CD4-positive, alpha-beta T cell treated with Interleukin-1 beta for 1 hour (primary cell): Measurements from ENCODE around the gene GSTP1.
A peak's percentile ranks its signal among the peaks of the same experiment; 100 is the strongest.
"Not testable (repeated sequence)": the region's sequence is repeated elsewhere in the genome, so short reads cannot be mapped to it uniquely, and the experiment has no call there.

ENCODE experiments used
- DNase-seq, 2 donors: peaks; one replicate each; pipeline ENCODE4 v3.0.0-alpha.2; 2020 to 2022

GSTP1 gene

DNA sequence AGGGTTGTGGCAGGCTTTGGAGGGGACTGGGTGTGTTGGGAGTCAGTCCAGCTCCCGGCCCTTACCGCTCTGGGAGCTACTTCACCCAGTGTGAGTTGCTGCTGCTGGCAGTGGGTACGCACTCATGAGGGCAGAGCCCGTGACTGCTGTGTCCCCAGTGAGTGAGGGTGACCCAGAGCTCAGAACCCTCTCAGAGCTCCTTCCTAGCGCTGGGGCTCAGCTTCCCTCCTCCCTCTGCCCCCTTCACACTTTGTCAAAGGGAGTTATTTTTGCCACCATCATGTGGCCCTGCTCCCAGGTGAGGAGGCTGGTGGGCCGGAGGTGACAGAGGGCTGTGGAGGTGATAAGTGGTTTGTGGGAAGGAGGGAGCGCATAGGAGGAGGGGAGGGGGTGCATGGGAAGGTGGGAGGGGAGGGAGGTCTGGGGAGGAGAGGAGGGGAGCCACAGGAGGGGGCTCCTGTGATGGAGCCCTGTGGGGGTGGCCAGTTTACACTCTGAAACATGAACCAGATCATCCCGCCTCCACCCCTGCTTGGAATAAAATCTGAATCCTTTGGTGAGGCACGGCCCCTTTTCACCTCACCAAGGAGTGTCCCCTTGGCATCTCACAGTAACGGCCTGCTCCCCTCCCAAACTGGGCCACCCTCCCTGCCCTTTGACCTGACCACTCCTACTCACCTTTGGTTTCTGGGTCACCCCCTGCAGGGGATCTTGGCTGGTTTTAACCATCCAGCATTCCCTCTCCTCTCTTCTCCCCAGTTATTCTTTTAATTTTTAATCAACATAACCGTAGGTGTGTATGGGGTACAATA, 33.0 kb downstream of the GSTP1 start:
- no peak for DNase-seq

DNA sequence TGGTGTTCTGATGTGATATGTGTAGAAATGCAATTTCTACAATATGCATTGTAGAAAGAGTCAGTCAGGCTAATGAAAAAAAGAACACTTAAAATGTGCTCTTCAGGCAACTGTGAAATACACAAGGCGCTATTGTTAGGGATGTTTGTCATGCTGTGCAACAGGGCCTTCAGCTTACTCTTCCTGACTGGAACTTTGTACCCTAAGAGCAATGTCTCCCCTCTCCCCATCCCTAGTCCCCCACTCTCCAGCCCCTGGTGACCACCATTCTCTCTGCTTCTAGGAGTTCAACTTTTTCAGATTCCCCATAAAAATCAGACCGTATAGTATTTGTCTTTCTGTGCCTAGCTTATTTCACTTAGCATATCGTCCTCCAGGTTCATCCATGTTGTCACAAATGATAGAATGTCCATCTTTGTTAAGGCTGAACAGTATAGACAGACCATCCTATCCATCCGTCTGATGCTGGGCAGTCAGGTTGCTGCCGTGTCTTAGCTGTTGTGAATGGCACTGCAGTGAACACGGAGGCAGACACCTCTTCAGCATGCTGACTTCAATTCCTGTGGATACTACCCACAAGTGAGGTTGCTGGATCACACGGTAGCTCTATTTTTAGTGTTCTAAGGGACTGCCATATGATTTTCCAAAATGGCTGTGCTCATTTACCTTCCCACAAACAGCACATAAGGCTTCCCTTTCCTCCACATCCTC, 33.8 kb downstream of the GSTP1 start:
- no peak for DNase-seq

DNA sequence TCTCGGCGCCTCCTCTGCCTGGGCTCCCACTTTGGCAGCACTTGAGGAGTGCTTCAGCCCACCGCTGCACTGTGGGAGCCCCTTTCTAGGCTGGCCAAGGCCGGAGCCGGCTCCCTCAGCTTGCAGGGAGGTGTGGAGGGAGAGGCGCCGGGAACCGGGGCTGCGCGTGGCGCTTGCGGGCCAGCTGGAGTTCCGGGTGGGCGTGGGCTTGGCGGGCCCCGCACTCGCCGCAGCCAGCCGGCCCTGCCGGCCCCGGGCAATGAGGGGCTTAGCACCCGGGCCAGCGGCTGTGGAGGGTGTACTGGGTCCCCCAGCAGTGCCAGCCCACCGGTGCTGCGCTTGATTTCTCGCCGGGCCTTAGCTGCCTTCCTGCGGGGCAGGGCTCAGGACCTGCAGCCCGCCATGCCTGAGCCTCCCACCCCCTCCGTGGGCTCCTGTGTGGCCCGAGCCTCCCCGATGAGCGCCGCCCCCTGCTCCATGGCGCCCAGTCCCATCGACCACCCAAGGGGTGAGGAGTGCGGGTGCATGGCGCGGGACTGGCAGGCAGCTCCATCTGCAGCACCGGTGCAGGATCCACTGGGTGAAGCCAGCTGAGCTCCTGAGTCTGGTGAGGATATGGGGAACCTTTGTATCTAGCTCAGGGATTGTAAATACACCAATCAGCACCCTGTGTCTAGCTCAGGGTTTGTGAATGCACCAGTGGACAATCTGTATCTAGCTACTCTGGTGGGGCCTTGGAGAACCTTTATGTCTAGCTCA, 35.5 kb downstream of the GSTP1 start:
- not testable (repeated sequence) for DNase-seq

DNA sequence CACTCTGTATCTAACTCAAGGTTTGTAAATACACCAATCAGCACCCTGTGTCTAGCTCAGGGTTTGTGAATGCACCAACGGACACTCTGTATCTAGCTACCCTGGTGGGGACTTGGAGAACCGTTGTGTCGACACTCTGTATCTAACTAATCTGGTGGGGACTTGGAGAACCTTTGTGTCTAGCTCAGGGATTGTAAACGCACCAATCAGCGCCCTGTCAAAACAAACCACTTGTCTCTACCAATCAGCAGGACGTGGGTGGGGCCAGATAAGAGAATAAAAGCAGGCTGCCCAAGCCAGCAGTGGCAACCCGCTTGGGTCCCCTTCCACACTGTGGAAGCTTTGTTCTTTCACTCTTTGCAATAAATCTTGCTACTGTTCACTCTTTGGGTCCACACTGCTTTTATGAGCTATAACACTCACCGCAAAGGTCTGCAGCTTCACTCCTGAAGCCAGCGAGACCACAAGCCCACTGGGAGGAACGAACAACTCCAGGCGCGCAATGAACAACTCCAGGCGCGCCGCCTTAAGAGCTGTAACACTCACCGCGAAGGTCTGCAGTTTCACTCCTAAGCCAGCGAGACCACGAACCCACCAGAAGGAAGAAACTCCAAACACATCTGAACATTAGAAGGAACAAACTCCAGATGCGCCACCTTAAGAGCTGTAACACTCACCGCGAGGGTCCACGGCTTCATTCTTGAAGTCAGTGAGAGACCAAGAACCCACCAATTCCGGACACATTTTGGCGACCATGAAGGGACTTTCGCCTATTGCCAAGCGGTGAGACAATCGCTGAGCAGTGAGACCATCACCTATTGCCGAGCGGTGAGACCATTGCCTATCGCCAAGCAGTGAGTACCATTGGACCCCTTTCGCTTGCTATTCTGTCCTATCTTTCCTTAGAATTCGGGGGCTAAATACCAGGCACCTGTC, 36.3 kb downstream of the GSTP1 start:
- not testable (repeated sequence) for DNase-seq

DNA sequence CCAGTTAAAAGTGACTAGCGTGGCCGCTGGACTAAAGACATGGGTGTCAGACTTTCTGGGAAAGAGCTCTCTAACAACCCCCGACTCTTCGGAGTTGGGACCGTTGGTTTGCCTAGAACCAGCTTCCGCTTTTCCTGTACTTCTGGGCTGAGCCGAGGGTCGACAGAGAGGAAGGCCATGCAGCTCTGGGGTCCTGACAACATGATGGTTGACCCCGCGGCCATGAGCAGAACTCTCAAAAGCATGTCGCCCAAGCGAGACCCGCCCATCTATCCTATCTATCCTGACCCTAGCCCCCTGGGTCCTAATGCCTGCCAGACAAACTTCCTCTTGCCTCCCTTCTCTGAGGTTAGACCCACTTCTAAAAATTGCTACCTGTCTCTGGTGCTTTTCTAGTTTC, 37.0 kb downstream of the GSTP1 start:
- DNase-seq = not testable (repeated sequence)

DNA sequence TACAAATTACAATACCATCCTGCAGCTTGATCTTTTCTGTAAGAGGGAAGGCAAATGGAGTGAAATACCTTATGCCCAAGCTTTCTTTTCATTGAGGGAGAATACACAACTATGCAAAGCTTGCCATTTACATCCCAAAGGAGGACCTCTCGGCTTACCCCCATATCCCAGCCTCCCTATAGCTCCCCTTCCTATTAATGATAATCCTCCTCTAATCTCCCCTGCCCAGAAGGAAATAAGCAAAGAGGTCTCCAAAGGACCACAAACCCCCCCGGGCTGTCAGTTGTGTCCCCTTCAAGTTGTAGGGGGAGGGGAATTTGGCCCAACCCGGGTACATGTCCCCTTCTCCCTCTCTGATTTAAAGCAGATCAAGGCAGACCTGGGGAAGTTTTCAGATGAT, 38.3 kb downstream of the GSTP1 start:
- DNase-seq = not testable (repeated sequence)

DNA sequence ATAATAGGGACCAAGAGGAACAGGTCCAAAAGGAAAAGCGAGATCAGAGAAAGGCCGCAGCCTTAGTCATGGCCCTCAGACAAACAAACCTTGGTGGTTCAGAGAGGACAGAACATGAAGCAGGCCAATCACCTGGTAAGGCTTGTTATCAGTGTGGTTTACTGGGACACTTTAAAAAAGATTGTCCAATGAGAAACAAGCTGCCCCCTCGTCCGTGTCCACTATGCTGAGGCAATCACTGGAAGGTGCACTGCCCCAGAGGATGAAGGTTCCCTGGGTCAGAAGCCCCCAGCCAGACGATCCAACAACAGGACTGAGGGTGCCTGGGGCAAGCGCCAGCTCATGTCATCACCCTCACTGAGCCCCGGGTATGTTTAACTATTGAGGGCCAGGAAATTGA, 39.3 kb downstream of the GSTP1 start:
- not testable (repeated sequence) for DNase-seq

DNA sequence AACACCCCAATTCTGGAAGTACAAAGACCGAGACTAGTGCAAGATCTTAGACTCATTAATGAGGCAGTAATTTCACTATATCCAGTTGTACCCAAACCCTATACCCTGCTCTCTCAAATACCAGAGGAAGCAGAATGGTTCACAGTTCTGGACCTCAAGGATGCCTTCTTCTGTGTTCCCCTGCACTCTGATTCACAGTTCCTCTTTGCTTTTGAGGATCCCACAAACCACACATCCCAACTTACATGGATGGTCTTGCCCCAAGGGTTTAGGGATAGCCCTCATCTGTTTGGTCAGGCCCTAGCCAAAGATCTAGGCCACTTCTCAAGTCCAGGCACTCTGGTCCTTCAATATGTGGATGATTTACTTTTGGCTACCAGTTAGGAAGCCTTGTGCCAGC, 40.2 kb downstream of the GSTP1 start:
- DNase-seq = not testable (repeated sequence)

DNA sequence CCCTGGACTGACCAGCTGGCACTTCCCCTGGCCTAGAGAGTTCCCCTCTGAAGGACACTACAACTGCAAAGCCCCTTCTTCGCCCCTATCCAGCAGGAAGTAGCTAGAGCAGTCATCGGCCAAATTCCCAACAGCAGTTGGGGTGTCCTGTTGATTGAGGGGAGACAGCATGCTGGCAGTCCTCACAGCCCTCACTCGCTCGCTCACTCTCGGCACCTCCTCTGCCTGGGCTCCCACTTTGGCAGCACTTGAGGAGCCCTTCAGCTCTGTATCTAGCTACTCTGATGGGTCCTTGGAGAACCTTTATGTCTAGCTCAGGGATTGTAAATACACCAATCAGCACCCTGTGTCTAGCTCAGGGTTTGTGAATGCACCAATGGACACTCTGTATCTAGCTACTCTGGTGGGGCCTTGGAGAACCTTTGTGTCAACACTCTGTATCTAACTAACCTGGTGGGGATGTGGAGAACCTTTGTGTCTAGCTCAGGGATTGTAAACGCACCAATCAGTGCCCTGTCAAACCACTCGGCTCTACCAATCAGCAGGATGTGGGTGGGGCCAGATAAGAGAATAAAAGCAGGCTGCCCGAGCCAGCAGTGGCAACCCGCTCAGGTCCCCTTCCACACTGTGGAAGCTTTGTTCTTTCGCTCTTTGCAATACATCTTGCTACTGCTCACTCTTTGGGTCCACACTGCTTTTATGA, 42.7 kb downstream of the GSTP1 start:
- not testable (repeated sequence) for DNase-seq

DNA sequence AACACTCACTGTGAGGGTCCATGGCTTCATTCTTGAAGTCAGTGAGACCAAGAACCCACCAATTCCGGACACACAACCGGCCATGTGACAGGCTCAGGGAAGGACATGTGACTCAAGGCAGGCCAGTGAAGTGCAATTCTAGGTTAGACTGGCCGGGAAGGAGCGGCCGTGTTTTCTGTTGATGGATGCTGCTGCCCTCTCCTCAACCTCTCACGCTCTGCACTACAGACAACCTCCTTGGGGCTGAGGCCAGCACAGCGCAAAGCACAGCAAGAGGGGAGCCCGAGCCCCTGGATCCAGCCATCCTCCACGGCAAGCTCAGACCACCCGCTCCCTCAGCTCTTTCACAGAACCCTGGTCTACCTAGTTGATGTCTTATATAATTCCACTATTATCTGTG, 43.4 kb downstream of the GSTP1 start:
- DNase-seq = no peak

DNA sequence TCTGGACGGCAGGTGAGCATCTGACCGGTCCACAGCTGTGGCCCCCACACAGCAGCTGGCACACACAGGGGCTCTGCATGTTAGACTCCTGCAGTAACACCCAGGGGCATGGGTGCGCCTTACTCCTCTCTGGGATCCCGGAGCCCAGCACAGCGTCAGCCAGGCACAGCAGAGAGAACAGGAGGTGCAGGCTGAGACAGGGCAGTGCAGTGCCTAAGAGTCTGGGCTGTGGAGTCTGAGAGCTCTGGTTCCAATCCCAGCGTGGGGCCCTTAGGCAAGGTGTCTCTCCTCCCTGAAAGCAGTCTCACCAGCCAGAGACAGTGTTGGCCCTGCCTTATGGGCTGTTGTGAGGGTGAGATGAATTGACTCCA, 43.8 kb downstream of the GSTP1 start:
- DNase-seq = no peak

DNA sequence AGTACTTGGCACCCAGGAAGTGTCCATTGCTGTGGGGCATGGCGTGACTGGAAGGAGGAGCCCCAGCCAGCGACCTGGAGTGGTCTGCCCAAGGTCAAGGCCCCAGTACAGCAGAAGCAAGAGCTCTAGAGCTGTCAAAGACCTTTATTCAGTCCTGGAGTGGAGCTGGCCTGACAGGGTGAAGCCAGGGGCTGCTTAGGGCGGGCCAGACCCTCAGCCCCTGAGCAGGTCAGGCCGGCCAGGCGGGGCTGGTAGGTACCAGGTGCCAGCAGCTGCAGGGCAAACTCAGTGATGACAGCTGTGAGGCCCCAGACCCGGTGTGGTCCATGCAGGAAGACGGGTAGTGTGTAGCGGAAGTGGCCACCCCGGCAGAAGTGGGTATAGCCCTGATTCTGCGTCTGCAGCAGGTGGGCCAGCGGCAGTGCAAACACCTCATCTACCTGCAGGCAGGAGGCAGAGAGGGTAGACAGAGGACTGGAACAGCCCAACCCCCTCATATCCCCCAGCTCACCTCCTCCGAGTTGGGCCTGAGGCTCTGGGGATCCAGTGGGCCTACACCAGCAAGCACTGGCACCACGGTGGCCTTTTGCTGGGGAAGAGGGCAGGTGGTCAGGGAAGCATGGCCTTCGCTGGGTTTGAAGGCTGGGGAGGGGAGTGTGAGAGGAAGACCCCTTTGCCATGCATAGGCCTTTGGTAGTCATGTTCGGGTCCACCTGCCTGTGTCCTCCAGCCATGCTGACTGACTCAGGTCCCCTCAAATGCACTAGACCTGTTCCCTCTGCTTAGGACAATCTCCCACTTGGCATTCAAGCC, 44.4 kb downstream of the GSTP1 start:
- no peak for DNase-seq

DNA sequence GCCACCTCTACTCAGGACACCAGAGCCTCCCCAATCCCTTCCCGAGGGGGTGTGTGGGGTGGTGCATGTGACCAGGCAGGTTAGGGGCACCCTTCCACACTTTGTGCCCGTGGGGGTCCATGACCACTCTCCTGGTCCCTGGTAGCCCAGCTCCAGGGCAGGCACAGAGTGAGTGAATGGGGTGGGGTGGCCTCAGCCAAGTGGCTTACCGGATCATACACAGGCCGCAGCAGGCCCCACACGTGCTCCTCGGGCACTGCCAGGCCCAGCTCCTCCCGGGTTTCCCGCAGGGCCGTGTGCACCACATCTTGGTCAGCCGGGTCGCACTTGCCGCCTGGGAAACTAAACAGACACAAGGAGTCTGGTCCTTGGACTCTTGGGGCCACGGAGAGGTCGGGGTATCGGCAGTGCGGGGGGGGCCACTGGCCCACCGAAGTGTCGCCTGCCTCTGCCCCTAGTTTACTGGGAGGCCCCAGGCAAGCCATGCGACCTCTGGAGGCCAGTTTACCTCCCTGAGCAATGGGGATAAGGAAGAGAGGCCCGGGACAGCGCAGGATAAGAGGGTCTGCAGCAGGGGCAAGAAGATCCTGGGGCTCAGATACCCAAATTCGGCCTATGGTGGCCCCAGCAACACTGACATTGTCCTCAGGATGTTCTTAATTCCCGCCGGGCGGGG, 45.2 kb downstream of the GSTP1 start:
- DNase-seq = no peak

DNA sequence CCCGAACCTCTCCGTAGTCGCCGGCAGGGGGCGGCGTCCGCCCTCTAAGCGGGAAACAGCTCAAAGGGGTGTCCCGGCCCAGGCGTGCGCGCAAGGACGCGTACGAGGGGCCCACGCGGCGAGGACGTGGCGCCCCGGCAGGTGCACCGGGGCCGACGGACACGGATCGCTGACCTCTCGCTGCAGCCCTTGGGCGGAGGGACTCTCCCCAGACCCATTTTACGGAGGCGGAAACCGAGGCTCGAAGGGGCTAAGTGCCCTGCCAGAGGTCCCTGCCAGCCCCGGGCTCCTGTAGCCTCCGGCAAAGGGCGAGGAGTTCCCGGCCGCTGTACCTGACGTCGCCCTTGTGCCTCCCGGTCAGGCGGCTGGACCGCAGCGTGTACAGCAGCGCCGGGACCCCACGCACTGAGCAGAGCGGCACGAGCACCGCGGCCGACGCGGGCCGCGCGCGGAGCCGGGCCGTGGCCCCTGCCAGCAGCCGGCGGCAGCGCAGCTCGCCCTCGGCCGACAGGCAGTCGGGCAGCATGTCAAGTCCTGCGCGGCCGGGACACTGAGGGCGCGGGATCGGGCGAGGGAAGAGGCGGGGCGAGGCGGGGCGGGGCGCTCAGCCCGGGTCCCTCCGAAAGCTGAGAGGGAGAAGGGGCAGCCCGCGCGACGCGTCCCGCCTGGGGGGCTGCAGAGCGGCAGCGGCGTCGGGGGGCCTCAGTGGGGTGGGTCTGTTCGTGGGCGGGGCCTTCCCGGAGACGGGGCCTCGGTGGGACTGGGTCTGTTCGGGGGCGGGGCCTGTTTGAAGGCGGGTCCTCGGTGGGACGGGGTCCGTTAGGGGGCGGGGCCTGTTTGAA, 46.0 kb downstream of the GSTP1 start, which contains the start of gene NUDT8:
Gene NUDT8, minus strand, starts transcription at position 552 of the 842 bp plus-strand sequence. Its CDS starts 26 bp downstream, at position 526.
- DNase-seq = peak; percentile 88 to 89

DNA sequence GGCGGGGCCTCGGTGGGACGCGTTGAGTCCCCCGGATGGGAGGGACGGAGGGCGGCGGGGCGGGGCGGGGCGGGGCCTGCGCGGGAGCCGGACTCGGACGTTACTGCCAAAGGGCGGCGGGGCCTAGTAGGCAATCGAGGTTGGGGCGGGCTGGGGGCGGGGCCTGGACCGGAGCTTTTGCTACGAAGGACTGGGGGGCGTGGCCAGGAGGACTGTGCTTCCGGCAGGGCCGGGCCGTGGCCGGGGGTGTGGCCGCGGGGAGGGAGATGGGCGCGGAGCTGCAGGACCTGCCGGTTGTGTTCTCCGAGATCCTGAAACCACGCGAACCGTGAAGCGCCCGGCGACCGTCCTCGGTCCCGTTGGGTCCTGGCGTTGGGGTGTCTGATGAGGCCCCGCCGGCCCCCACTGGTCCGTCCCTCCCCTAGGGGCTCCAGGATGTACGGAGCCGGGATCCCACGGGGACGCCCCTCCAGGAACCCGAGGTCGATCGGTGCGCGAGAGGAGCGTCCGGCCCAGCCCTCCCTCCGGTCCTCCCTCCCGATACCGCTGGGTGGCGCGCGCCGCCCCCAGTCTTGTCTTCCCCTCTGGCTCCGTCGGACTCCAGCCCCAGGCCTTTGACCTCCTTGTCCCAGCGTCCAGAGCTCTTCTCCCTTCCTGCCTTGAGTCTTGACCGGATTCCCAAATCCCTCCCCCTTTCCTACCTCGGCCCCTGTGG, 46.8 kb downstream of the GSTP1 start:
- DNase-seq = peak; percentile 95 to 97

DNA sequence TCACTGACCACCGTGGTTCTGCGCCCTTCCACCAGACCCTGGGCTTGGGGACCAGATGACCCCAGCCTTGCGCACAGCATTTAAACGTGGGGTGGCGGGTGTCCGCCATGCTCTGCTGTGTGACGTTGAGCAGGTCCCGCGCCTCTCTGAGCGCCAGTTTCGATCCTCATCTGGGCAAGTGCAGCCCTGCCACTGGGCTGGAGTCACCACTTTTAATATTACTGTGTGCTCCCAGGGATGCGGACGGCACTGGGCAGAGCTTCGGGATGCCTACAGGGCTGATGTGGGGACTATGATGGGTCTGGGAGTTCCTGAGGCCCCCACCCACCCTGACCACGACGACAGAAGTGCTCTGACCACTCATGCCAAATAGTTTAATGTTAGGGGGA, 47.3 kb downstream of the GSTP1 start:
- DNase-seq = no peak

DNA sequence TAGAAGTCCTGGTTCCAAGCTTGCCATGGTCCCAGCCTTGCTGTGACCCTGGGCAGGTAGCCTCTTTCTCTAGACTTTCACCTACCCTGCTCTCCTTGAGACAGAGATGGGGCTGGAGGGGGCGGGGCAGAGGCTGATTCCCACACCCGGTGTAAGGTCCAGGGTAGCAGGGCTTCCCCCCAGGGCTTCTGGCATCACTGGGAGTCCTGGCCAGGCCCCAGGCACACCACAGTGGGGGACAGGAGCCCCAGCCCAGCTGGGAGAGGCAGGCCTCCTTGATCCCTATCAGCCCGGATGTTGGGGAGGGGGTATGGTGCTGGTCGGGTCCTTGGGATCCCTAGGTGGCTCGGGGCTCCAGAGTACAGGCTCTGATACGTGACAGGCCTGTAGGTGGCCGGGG, 47.8 kb downstream of the GSTP1 start:
- no peak for DNase-seq

DNA sequence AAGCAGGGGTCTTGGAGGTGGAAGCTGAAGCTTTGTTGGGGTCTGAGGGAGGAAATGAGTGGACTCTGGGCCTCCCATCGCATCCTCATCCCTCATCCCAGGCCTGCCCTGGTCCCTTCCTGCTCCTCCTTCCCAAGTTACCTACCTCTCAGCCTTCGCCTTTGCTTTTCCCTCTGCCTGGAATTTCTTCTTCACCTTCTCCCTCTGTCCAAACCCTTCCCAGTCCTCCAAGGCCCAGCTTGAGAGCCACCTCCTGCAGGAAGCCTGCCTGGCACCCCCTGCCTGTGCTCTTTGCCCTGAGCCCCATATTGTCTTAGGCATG, 48.2 kb downstream of the GSTP1 start:
- DNase-seq = no peak
